NB4 (cell line): Measurements from ENCODE around the gene CCK.

Experiments
- DNase-seq: peaks from one replicate; pipeline ENCODE4 v3.0.0; 2010; ENCODE audit warnings: low read depth
- H3K4me3 ChIP-seq: one replicate; pipeline ENCODE4 v1.5.1; 2011; ENCODE audit warnings: mild to moderate bottlenecking, low read depth, low read length, moderate library complexity
- CTCF ChIP-seq: IDR thresholded peaks from one replicate; pipeline ENCODE4 v1.5.1; 2012; ENCODE audit warnings: low read depth, low read length
- MYC ChIP-seq: IDR thresholded peaks from 2 replicates; pipeline ENCODE4 v1.6.1; 2011; ENCODE audit warnings: low read depth, low read length
- POLR2A ChIP-seq: IDR thresholded peaks from 2 replicates; pipeline ENCODE4 v1.6.1; 2011; ENCODE audit warnings: mild to moderate bottlenecking; ENCODE audit not compliant: insufficient read length; ENCODE audit errors: extremely low read depth
- TF ChIP-seq, protein P1 (sequence below): IDR thresholded peaks from 2 replicates; pipeline ENCODE4 v1.6.1; 2011; ENCODE audit warnings: low read depth, low read length

The CCK gene

DNA sequence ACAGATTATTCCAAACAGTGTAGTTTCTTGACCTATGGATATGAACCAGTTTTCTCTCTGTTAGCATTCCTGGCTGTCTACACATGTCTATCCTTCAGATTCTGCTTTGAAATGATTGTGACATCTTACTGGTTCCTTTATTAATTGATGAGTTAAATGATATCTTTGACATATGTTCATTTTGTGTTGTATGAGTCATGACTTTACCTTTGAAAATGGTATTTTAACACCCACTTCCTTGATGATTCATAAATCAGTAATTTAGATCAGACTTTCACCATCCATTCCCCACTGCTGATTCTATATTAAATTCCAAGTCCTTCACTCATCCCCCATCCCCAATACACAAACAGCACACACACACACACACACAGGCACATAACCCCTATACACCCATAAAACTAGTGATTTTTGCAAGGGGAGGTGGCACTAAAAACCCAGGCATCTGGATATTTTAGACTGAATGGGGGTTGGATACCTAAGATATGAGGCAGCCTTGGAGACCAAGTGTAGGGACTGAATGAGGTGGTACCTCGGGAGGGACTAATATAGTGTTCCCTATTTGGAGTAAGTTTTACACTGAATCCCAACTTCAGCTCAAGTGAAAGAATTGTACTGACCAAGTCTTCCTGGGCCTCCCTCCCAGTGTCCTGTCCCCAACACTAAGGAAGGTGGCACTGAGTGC lies 9.7 kb downstream of the CCK start:
- no peak overlapping the region for H3K4me3 ChIP-seq
- TF ChIP-seq CTCF (no peak), MYC (no peak), POLR2A (no peak)
- TF ChIP-seq, protein P1, sequence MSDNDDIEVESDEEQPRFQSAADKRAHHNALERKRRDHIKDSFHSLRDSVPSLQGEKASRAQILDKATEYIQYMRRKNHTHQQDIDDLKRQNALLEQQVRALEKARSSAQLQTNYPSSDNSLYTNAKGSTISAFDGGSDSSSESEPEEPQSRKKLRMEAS, result no peak
- no peak for DNase-seq

DNA sequence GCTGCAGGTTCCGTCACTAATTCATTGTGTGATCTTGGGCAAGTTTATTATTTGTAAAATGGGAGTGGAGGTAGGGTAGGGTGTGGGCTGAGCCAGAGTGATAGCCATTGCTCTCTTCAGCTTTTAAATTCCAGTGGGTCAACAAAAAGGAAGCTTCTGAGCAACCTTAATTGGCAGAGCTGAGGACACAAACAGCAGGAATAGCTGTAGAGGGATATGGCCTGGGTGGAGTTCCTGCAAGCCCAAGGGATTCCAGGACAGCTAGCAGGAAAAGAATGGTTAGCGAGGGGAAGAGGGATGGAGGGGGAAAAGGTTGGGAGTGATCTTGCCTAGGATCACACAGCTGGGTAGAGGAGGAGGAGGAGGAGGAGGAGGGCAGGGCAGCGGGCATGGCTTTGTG lies 11.4 kb downstream of the CCK start:
- no peak overlapping the region for H3K4me3 ChIP-seq
- no peak for DNase-seq
- TF ChIP-seq CTCF, result no peak
- no peak for TF ChIP-seq POLR2A
- TF ChIP-seq, protein P1, result no peak
- no peak for TF ChIP-seq MYC

DNA sequence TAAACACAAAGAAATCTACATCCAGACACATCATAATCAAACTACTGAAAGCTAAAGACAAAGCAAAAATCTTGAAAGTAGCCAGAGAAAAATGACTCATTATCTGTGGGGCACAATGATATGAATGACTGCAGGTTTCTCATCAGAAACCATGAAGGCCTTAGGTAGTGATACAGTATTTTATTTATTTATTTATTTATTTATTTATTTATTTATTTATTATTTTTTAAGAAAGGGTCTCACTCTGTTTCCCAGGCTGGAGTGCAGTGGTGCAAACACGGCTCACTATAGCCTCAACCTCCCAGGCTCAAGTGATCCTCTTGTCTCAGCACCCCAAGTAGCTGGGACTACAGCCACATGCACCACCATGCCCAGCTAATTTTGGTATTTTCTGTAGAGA lies 15.2 kb downstream of the CCK start:
- TF ChIP-seq POLR2A (no peak), CTCF (no peak), MYC (no peak)
- TF ChIP-seq, protein P1, result no peak
- DNase-seq, result no peak
- H3K4me3 ChIP-seq, result no peak overlapping the region

DNA sequence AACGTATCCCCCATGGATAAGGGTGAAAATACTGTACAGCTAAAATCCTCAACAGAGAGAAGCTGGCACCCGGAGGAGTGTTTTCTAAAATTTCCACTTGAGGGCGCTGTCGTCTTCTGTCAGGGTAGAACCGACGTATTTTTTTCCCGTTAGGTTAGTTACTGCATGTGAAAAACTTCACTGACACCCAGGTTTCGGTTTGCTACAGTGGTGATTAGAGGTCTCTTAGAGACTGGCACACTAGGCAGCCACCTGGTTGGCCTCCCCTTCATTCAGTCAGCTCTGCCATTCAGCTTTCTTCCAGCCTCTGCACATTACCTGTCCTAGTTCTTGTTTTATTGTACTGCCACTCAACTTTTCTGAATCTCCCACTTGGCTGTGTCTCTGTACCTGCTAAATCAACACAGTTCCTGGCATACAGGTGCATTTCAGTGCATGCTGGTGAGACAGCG lies 18.4 kb downstream of the CCK start:
- DNase-seq, result peak; percentile 67
- TF ChIP-seq, protein P1, result no peak
- TF ChIP-seq CTCF, result peak; percentile 54
- TF ChIP-seq MYC, result no peak
- no peak for TF ChIP-seq POLR2A
- no peak overlapping the region for H3K4me3 ChIP-seq

- H3K4me3 ChIP-seq, result no peak overlapping the region
- TF ChIP-seq, protein P1, result no peak
- DNase-seq, result no peak
Measured at GRCh38 chr3:42246091-42246490, 19.9 kb downstream of the CCK start.

DNA sequence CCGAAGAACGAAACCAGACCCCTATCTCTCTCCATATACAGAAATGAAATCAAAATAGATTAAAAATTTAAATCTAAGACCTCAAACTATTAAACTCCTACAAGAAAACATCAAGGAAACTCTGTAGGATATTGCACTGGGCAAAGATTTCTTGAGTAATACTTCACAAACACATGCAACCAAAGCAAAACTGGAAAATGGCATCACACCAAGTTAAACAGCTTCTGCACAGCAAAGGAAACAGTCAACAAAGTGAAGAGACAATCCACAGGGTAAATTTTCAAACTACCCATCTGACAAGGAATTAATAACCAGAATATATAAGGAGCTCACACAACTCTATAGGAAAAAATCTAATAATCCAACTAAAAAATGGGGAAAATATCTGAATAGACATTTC lies 29.4 kb downstream of the CCK start:
- H3K4me3 ChIP-seq, result no peak overlapping the region
- TF ChIP-seq POLR2A, result no peak
- TF ChIP-seq, protein P1, result no peak
- TF ChIP-seq MYC, result no peak
- no peak for TF ChIP-seq CTCF
- no peak for DNase-seq
